HG03520 (cell line): ENCODE data around the gene TBC1D1.

Experiments
- ATAC-seq: cut with Tn5 transposase; IDR thresholded peaks from one replicate; pipeline ENCODE4 v1.9.1; 2021; ENCODE audit warnings: mild to moderate bottlenecking, moderate library complexity; ENCODE audit not compliant: unreplicated experiment

Gene TBC1D1

GRCh38 chr4:37884855-37885487 lies 5.9 kb upstream of the TBC1D1 start:
- no peak for ATAC-seq

DNA sequence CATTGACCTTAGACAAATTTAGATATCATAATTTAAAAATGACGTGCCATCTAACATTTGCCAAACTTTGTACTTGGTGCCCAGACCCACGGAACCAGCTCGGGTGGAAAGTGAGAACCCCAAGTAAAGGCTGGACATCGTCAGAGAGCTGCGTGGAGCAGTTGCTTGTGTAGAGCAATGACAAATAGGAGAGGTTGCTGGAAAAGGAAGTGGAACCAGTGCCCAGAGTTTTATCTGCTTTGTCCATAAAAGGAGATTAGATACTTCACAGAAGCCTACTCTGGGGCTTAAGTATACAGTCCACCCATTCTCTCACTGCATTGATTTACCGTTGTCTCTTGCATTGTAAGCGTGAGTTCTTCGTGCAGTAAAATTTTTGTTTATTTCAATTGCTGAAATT lies 5.4 kb upstream of the TBC1D1 start:
- no peak for ATAC-seq

- ATAC-seq = no peak
These were observed 759 bp upstream of the TBC1D1 start for GRCh38 chr4:37889849-37890800.

DNA sequence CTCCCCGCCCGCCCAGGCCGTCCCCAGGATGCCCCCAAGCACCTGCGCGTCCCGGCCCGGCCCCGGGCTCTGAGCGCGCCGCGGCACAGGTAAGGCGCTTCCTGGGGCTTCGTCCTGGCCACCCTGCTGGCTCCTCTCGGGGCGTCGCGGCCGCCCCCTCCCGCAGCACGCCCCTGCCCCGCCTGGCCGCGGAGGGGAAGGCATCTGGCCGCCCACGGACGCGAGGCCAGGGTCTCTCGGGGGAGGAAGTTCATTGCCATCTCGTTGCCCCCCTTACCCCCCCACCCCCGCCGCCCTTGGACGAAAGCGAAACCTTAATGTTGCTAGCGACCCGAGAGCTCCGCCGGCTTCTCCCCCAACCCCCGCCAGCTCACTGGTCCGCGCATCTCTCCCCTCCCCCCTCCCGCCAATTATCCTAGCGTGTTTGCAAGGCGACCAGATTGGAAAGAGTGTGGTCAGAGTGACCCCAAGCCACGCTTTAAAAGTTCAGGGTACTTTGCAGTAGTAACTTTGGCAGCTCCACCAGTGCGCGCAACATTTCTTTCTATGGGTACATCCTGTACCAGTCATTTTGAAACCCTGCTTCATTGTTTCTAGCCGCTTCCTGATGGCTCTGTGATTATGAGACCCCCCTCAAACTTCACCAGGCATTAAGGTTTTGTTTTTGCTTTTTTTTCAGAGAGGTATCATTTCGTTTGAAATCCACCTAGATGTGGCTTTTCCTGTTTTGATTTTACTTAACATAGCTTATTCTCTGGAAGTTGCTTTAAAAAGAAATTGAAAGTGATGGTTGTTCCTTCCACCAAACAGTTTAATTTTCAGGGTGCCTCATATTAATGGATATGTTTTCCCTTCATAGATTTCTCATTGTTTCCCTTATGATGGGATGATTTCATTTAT lies 626 bp downstream of the TBC1D1 start:
- peak; percentile 56 for ATAC-seq

- ATAC-seq = peak; percentile 45
These were observed 1.8 kb downstream of the TBC1D1 start for GRCh38 chr4:37892641-37893040.

- no peak for ATAC-seq
These were observed 2.3 kb downstream of the TBC1D1 start for GRCh38 chr4:37893164-37893563.

DNA sequence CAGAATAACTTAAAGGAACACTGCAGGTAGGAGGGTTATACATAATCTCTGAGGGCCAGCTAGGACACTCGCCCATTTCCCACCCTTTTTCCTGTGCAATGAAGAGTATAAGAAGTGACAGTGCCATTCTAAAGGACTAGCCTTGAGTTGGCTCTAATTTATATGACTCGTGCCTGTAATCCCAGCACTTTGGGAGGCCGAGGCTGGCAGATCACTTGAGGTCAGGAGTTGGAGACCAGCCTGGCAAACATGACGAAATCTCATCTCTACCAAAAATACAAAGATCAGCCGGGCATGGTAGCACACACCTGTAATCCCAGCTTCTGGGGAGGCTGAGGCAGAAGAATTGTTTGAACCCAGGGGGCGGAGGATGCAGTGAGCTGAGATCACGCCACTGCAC lies 4.4 kb downstream of the TBC1D1 start:
- ATAC-seq = no peak

DNA sequence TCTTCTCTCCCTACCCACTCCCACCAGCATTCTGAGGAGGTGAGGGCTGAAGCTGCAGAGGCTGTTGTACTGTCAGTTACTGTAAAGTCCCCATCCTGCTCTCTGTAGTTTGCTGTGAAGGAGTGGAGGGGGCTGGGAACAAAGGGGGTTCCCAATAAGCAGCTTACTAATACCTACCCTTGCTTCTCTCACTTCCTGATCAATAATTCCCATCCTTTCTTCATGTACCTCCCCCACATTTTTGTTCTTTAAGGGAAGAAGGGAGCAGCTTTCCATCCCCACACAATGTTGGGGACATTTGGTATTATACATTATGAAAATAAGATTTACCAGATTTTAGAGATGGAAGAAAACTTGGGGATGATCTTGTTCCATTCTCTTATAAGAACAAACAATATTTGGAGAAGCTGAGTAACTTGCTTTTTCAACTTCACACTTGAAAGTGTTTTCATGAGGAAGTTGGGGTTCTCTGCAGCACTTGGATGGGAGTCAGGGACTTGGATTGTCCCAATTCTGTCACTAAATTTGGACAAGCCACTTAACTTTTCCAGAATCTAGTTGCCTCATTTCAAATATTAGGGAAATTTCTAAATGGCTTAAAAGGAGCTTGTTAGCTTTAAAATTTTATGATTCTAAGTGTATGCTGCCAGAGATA lies 5.4 kb downstream of the TBC1D1 start:
- ATAC-seq = no peak

GRCh38 chr4:37902212-37902611 lies 11.3 kb downstream of the TBC1D1 start:
- ATAC-seq = no peak

- ATAC-seq = no peak
These were observed 12.1 kb downstream of the TBC1D1 start for GRCh38 chr4:37902738-37903693.

DNA sequence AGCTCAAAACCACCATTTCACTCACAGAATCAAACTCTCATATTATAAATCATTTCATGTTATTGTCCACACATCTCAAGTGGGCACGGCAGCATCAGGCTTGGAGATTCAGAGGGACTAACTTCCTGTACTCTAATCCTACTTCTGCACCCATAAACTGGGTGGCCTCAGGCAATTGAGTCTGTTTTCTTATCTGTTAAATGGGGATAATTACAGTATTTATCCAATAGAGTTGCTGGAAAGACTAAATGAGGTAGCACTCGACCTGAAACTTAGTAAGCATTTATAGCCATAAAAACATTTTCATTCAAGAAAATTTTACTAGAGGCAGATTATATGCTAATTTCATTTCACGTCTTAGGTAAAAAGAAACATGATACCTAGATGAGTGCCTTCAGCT lies 13.0 kb downstream of the TBC1D1 start:
- ATAC-seq = no peak

DNA sequence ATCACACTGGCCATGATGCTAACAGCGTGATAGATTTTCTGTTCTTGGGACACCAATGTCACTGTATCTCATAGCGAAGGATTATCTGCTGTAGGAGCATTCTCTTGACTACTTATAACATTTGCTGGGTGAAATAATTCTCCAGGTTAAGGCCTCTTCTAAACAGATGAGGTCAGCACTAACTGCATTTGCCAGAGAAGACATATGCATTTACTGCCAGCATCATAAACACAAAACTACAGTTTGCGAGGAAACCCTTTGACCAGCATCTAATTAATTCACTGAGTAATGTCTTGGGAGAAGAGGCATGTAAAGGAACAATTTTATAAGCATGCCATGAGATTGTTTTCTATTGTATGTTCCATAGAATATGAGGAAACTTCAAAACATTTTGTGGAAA lies 13.9 kb downstream of the TBC1D1 start:
- no peak for ATAC-seq

DNA sequence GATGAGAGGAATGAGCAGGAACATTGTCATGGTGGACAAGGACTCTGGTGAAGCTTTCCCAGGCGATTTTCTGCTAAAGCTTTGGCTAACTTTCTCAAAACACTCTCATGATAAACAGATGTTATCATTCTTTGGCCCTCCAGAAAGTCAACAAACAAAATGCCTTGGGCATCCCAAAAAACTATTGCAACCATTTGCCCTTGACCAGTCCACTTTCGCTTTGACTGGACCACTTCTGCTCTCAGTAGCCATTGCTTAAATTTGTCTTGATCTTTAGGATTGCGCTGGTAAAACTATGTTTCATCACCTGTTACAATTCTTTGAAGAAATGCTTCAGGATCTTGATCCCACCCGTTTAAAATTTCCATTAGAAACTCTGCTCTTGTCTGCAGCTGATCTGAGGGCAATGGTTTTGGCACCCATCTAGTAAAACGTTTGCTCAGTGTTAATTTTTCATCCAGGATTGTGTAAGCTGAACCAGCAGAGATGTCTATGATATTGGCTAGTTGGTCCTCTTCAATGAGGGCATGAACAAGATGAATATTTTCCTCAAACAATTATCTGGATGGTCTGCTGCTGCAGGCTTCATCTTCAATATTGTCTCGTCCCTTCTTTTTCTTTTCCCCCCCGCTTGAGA lies 14.8 kb downstream of the TBC1D1 start:
- no peak for ATAC-seq

GRCh38 chr4:37908488-37909331 lies 17.8 kb downstream of the TBC1D1 start:
- no peak for ATAC-seq

- no peak for ATAC-seq
These were observed 18.6 kb downstream of the TBC1D1 start for GRCh38 chr4:37909332-37910090.

GRCh38 chr4:37910091-37910486 lies 19.2 kb downstream of the TBC1D1 start:
- ATAC-seq = no peak

DNA sequence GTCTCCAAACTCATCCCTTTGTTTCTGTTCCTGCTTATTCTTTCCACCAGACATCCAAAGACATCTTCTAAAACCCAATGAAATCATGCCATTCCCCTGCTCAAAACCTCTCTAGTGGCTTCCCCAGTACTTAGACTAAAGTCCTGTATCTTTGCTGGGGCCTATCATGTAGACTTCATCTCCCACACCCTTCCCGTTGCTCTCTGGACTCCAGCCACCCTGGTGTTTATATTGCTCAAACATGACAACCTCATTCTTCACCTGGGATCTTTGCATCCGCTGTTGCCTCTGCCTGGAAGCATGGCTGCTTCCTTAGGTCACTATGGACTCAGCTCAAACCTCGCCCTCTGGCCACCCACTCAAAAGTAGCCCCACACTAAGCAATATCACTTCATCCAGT lies 23.7 kb downstream of the TBC1D1 start:
- ATAC-seq = no peak

DNA sequence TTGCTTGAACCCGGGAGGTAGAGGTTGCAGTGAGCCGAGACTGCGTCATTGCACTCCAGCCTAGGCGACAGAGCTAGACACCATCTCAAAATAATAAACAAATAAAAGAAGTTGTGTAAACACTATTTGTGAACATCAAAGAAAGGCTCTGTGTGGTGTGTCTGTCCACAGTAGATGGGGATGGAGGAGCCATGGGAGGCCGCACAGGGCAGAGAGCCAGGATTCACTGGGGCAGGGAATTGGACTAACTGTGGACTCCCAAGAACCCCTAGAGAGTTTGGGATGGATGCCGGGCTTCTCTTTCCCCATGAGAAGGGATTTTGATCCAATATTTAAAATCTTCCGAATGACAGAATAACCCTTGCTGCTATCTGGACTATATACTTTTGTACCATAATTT lies 26.5 kb downstream of the TBC1D1 start:
- ATAC-seq = no peak
